Body of pancreas (tissue), 4 donors: Measurements from ENCODE around the gene HSPA1A. TPM values are rescaled to one million over a fixed set of nuclear protein-coding genes. Genes with fewer than 3 reads are reported as not detected.
A peak's percentile ranks its signal among the peaks of the same experiment; 100 is the strongest.
"Not testable (repeated sequence)": the region's sequence is repeated elsewhere in the genome, so short reads cannot be mapped to it uniquely, and the experiment has no call there.

Experiments
- ATAC-seq: fragments of 150-250 bp; one replicate; pipeline ENCODE4 v1.9.1; 2016
- DNase-seq, 4 donors: peaks; one replicate each; pipeline ENCODE4 v3.0.0-alpha.2; 2019
- H3K27ac ChIP-seq, 4 donors: fragments of 200-600 bp; sonication (generic); 1 replicate in 3 of 4; 2 replicates in 1 of 4; pipeline versions ENCODE4 v1.5.1 to v1.6.1; 2016 to 2019; ENCODE audit warnings: mild to moderate bottlenecking in 1 of 4, mixed read lengths in 1 of 4, moderate library complexity in 1 of 4
- H3K27me3 ChIP-seq, 2 donors: fragments of 200-600 bp; sonication (generic); one replicate each; pipeline ENCODE4 v1.6.0; 2016; ENCODE audit warnings: mild to moderate bottlenecking in 1 of 2
- H3K36me3 ChIP-seq, 2 donors: fragments of 200-600 bp; sonication (generic); replicated peaks in 1 of 2; 2 replicates each; pipeline ENCODE4 v1.5.1; 2016; ENCODE audit warnings: low read depth in 2 of 2; ENCODE audit not compliant: insufficient read depth in 1 of 2
- H3K4me1 ChIP-seq: fragments of 200-600 bp; sonication (generic); one replicate; pipeline ENCODE4 v1.6.0; 2016
- H3K4me3 ChIP-seq, 2 donors: fragments of 200-600 bp; sonication (generic); 1 replicate in 1 of 2; 2 replicates in 1 of 2; pipeline ENCODE4 v1.5.1; 2016 to 2019
- H3K9me3 ChIP-seq, 3 donors: fragments of 200-600 bp; sonication (generic); 1 replicate in 2 of 3; 2 replicates in 1 of 3; pipeline ENCODE4 v1.5.1; 2016
- CTCF ChIP-seq, 7 experiments: fragments of 450-650 bp in 4 of 7; fragments of 200-600 bp in 3 of 7; sonication (generic) in 3 of 7; IDR thresholded peaks; one replicate each; pipeline ENCODE4 v1.5.1; 2016 to 2019; ENCODE audit warnings: antibody characterized with exemption in 7 of 7
- POLR2A ChIP-seq, 3 donors: fragments of 450-650 bp; IDR thresholded peaks; one replicate each; pipeline ENCODE4 v1.6.1; 2016; ENCODE audit warnings: antibody characterized with exemption in 3 of 3, mild to moderate bottlenecking in 2 of 3
- WGBS, 2 donors: methylation state at CpG; one replicate each; pipeline ENCODE4 v1.1.5; 2017; 5-methylcytosine and 5-hydroxymethylcytosine counted together
- intact Hi-C: fragments of 100-400 bp; cut with DNase I; formaldehyde crosslinking; loops from one replicate; pipeline ENCODE4 v1.15.1; 2023
- small RNA-seq: library from RNA; depleted of rRNA; stranded (forward); fragments of <200 nt; gene quantifications from one replicate; pipeline ENCODE3, GENCODE V24; 2016
- total RNA-seq, 2 donors: library from RNA; depleted of rRNA; stranded (reverse); fragments of >200 nt; gene quantifications; one replicate each; pipeline ENCODE4 v1.1.0, GENCODE V29; 2016

Gene HSPA1A
- total RNA-seq, 2 donors from 2014 or later: 70.9 to 92.1 TPM

GRCh38 chr6:31862344-31863235 lies 47.2 kb downstream of the HSPA1A start, which contains the start of gene NEU1:
NEU1 (minus strand) TSS chr6:31862821; CDS start chr6:31862776, 45 bp downstream.
- H3K4me1 ChIP-seq: peaks cover 19% of the 10 kb centered on the region
- no peaks in the 10 kb centered on the region for H3K27me3 ChIP-seq
- TF ChIP-seq POLR2A (IDR thresholded peaks at IDR 0.05) (peak; percentile 78 to 96 (median 95)), CTCF (IDR thresholded peaks at IDR 0.05) (no peak)
- WGBS, 2 donors: 0% methylated on average over 42 to 64 of the region's 64 CpGs
- peak within 1 kb of the TSS; percentile 72 to 90 (median 84) for H3K27ac ChIP-seq
- DNase-seq: peak; percentile 99 to 100 (median 100)
- H3K4me3 ChIP-seq: peak within 1 kb of the TSS; percentile 60 to 88
- H3K9me3 ChIP-seq: no peaks in the 10 kb centered on the region
- ATAC-seq: peak; percentile 97
- intact Hi-C loops: no loop called here
- H3K36me3 ChIP-seq: peaks cover 11% of the 10 kb centered on the region in 2 donors

- ATAC-seq, DNase-seq, H3K4me3 ChIP-seq, H3K9me3 ChIP-seq, H3K27me3 ChIP-seq, intact Hi-C loops: not testable (repeated sequence)
- Histone ChIP-seq H3K36me3 (peaks cover 7 to 10% of the 10 kb centered on the region in 2 donors), H3K27ac (peak overlapping the region in 3 of 4 donors; percentile 80 to 90 (median 80)), H3K4me1 (peaks cover 19% of the 10 kb centered on the region)
- 9 to 12% methylated on average over 13 to 16 of the region's 16 CpGs for WGBS, 2 donors
These were observed 48.8 kb downstream of the HSPA1A start for GRCh38 chr6:31864123-31864562.

DNA sequence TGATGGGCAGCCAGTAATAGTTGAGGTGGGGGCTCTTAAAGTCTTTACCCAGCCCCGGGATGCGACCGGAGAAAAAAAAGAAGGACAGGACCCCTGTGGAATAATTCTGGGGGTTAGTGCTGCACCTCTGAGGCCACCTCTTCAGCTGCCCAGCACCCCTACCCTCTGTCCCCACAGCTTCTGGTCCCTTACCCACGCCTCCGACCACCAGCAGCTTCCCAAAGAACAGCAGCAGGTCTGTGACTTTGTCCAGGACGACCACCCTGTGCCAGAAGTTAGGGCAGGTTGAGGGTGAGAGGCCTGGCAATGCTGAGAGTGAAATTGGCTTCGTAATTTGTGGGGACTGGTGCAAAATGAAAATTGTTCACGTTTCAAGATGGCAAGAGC lies 49.5 kb downstream of the HSPA1A start:
- Histone ChIP-seq H3K4me1 (peaks cover 19% of the 10 kb centered on the region), H3K36me3 (peaks cover 3% of the 10 kb centered on the region in 2 donors)
- intact Hi-C loops: no loop called here

GRCh38 chr6:31865205-31866118 lies 50.1 kb downstream of the HSPA1A start:
- DNase-seq (no peak), ATAC-seq (no peak)
- Histone ChIP-seq H3K27ac (no peak overlapping the region), H3K9me3 (no peaks in the 10 kb centered on the region), H3K4me1 (peaks cover 19% of the 10 kb centered on the region), H3K4me3 (no peak overlapping the region), H3K36me3 (no peaks in the 10 kb centered on the region), H3K27me3 (no peaks in the 10 kb centered on the region)
- WGBS, 2 donors: 78 to 82% methylated on average over 21 of the region's 21 CpGs
- intact Hi-C loops: no loop called here
- TF ChIP-seq POLR2A (IDR thresholded peaks at IDR 0.05) (no peak), CTCF (IDR thresholded peaks at IDR 0.05) (no peak)

More for the DNA sequence above, 49.5 kb downstream of the HSPA1A start:
- 78 to 80% methylated on average over 8 of the region's 8 CpGs for WGBS, 2 donors
- no peak for TF ChIP-seq CTCF (IDR thresholded peaks at IDR 0.05)
- no peak for TF ChIP-seq POLR2A (IDR thresholded peaks at IDR 0.05)
- DNase-seq: no peak
- no peaks in the 10 kb centered on the region for H3K27me3 ChIP-seq
- no peaks in the 10 kb centered on the region for H3K9me3 ChIP-seq
- no peak overlapping the region for H3K27ac ChIP-seq
- no peak for ATAC-seq
- no peak overlapping the region for H3K4me3 ChIP-seq

Small RNA genes within 50 kb of the gene (small RNA-seq; reads per million reads assigned to genes)
- gene RF00019 (not detected), gene SNORD48 (529 reads per million, percentile 98 among the genes with 10 or more reads in this experiment), gene SNORD52 (not detected)

Other genes starting within 250 kb of the HSPA1A start
- gene LTA, start 243.3 kb upstream of the HSPA1A start, total RNA-seq: not detected
- 1 to 10 TPM in 1 of 2 donors, under 1 TPM in 1; 0.66 to 1.3 TPM for gene TNF, start 240.0 kb upstream of the HSPA1A start, total RNA-seq
- gene LTB, start 233.1 kb upstream of the HSPA1A start, total RNA-seq: under 1 TPM in 1 of 2 donors, not detected in 1; 0.78 TPM
- 1 to 10 TPM; 2.9 to 6.9 TPM for gene LST1, start 229.3 kb upstream of the HSPA1A start, total RNA-seq
- not detected for gene NCR3, start 222.5 kb upstream of the HSPA1A start, total RNA-seq
- 1 to 10 TPM; 2.3 to 7.3 TPM for gene AIF1, start 200.3 kb upstream of the HSPA1A start, total RNA-seq
- 10 to 100 TPM; 48.8 to 57.4 TPM for gene PRRC2A, start 194.8 kb upstream of the HSPA1A start, total RNA-seq
- gene BAG6, start 162.9 kb upstream of the HSPA1A start, total RNA-seq: 100 to 1,000 TPM; 101 to 128 TPM
- gene APOM, start 159.6 kb upstream of the HSPA1A start, total RNA-seq: 1 to 10 TPM in 1 of 2 donors, not detected in 1; 1.6 TPM
- gene C6orf47, start 154.8 kb upstream of the HSPA1A start, total RNA-seq: 10 to 100 TPM; 15.8 to 22.1 TPM
- 10 to 100 TPM in 1 of 2 donors, 1 to 10 TPM in 1; 8.9 to 10.9 TPM for gene GPANK1, start 150.5 kb upstream of the HSPA1A start, total RNA-seq
- 100 to 1,000 TPM in 1 of 2 donors, 10 to 100 TPM in 1; 98.2 to 100 TPM for gene CSNK2B, start 149.5 kb upstream of the HSPA1A start, total RNA-seq
- 1 to 10 TPM; 6.9 to 8.3 TPM for gene LY6G5B, start 145.6 kb upstream of the HSPA1A start, total RNA-seq
- gene LY6G5C, start 134.5 kb upstream of the HSPA1A start, total RNA-seq: 1 to 10 TPM in 1 of 2 donors, not detected in 1; 4.4 TPM
- 10 to 100 TPM; 24.7 to 38.1 TPM for gene ABHD16A, start 112.2 kb upstream of the HSPA1A start, total RNA-seq
- not detected for gene LY6G6F, start 108.7 kb upstream of the HSPA1A start, total RNA-seq
- gene LY6G6D, start 100.2 kb upstream of the HSPA1A start, total RNA-seq: not detected
- not detected for gene LY6G6C, start 93.8 kb upstream of the HSPA1A start, total RNA-seq
- not detected for gene MPIG6B, start 92.2 kb upstream of the HSPA1A start, total RNA-seq
- gene DDAH2, start 86.2 kb upstream of the HSPA1A start, total RNA-seq: 10 to 100 TPM; 23.6 to 40.5 TPM
- gene CLIC1, start 79.0 kb upstream of the HSPA1A start, total RNA-seq: 10 to 100 TPM; 68.9 to 92.9 TPM
- 10 to 100 TPM in 1 of 2 donors, 1 to 10 TPM in 1; 6.7 to 12.9 TPM for gene MSH5, start 75.5 kb upstream of the HSPA1A start, total RNA-seq
- gene SAPCD1, start 52.9 kb upstream of the HSPA1A start, total RNA-seq: 1 to 10 TPM; 2.0 to 2.6 TPM
- 1 to 10 TPM; 4.2 to 6.3 TPM for gene VWA7, start 38.2 kb upstream of the HSPA1A start, total RNA-seq
- 10 to 100 TPM; 39.2 to 67.6 TPM for gene VARS1, start 19.8 kb upstream of the HSPA1A start, total RNA-seq
- 10 to 100 TPM; 21.0 to 22.4 TPM for gene LSM2, start 8.6 kb upstream of the HSPA1A start, total RNA-seq
- gene HSPA1L, start 260 bp upstream of the HSPA1A start, total RNA-seq: 1 to 10 TPM in 1 of 2 donors, under 1 TPM in 1; 0.33 to 1.0 TPM
- 100 to 1,000 TPM in 1 of 2 donors, 10 to 100 TPM in 1; 87.0 to 131 TPM for gene HSPA1B, start 12.2 kb downstream of the HSPA1A start, total RNA-seq
- 10 to 100 TPM; 29.3 to 30.6 TPM for gene NEU1, start 47.3 kb downstream of the HSPA1A start, total RNA-seq
- 10 to 100 TPM in 1 of 2 donors, 1 to 10 TPM in 1; 7.3 to 19.2 TPM for gene SLC44A4, start 63.5 kb downstream of the HSPA1A start, total RNA-seq
- gene EHMT2, start 82.2 kb downstream of the HSPA1A start, total RNA-seq: 10 to 100 TPM; 35.8 to 87.7 TPM
- 1 to 10 TPM in 1 of 2 donors, not detected in 1; 2.1 TPM for gene ZBTB12, start 86.5 kb downstream of the HSPA1A start, total RNA-seq
- 1 to 10 TPM; 1.3 TPM for gene C2, start 112.2 kb downstream of the HSPA1A start, total RNA-seq
- gene CFB, start 130.6 kb downstream of the HSPA1A start, total RNA-seq: 10 to 100 TPM; 21.0 to 33.9 TPM
- 10 to 100 TPM; 38.9 to 39.9 TPM for gene NELFE, start 143.4 kb downstream of the HSPA1A start, total RNA-seq
- 10 to 100 TPM; 30.9 to 52.1 TPM for gene SKIC2, start 143.6 kb downstream of the HSPA1A start, total RNA-seq
- 10 to 100 TPM; 16.9 to 26.0 TPM for gene DXO, start 156.6 kb downstream of the HSPA1A start, total RNA-seq
- 10 to 100 TPM; 60.3 to 65.9 TPM for gene C4A, start 166.5 kb downstream of the HSPA1A start, total RNA-seq
- gene C4B, start 199.3 kb downstream of the HSPA1A start, total RNA-seq: 10 to 100 TPM; 57.7 to 77.3 TPM
- under 1 TPM in 1 of 2 donors, not detected in 1; 0.52 TPM for gene CYP21A2, start 222.9 kb downstream of the HSPA1A start, total RNA-seq